Panc1 (cell line): ENCODE data around the gene PACC1.

Experiments used
- CTCF ChIP-seq: fragments of 450-650 bp; IDR thresholded peaks from 2 replicates; pipeline ENCODE4 v1.5.1; 2017; ENCODE audit warnings: mild to moderate bottlenecking
- POLR2AphosphoS5 ChIP-seq: IDR thresholded peaks from 2 replicates; pipeline ENCODE4 v1.6.1; 2012; ENCODE audit warnings: mild to moderate bottlenecking, low read depth, low read length, moderate library complexity
- SIN3A ChIP-seq: IDR thresholded peaks from 2 replicates; pipeline ENCODE4 v1.6.1; 2012; ENCODE audit warnings: low read depth, mild to moderate bottlenecking, low read length, moderate library complexity, borderline replicate concordance; ENCODE audit not compliant: insufficient read depth
- TCF7L2 ChIP-seq: IDR thresholded peaks from 2 replicates; pipeline ENCODE4 v1.6.1; 2011; ENCODE audit warnings: mild to moderate bottlenecking, low read depth, low read length, inconsistent platforms

- TF ChIP-seq CTCF: no peak
- no peak for TF ChIP-seq SIN3A
- TF ChIP-seq POLR2AphosphoS5: no peak
- no peak for TF ChIP-seq TCF7L2
These were observed 91.6 kb downstream of the PACC1 start for GRCh38 chr1:212323066-212323465.
